Activated CD4-positive, alpha-beta T cell treated with anti-CD3 and anti-CD28 coated beads for 1 hour (primary cell): ENCODE data around the gene CTXN3.

ENCODE experiments used
- DNase-seq: peaks from one replicate; pipeline ENCODE4 v3.0.0-alpha.2; 2020

The CTXN3 gene

GRCh38 chr5:127700237-127700766 lies 51.4 kb downstream of the CTXN3 start:
- no peak for DNase-seq

- DNase-seq = no peak
These were observed 53.6 kb downstream of the CTXN3 start for GRCh38 chr5:127702434-127702833.

DNA sequence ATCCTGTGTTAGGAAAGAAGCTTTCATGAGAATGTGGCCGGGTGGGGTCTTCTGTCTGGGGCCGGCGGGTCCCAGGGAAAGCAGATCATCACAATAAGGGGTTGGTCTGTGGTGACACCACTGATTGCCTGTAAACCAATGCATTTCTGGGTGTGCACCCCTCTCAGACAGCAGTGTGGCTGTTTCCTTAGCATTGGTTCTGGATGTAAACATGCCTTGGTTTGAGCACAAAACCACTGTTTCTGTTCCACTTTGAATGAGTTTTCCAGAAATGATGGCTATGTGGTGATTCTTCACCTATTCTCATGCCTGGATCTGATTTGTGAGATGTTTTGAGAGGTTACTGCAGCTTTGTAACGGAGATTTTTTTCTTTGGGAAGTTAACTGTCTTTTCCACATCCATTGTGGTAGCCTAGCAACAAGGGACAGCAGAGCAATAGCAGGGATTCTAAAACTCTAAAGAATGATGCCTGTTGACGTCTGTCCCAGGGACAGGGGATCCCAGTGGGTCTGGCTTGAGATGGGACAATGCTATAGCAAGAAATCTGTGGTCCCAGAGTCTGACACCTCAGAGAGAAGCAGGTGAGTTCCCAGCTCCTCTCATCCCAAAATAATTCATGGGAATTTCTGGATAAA lies 54.2 kb downstream of the CTXN3 start, which contains the start of gene CCDC192:
Gene CCDC192, plus strand, starts transcription at position 466 of the 636 bp plus-strand sequence. Its CDS starts 55 bp downstream, at position 521.
- no peak for DNase-seq

DNA sequence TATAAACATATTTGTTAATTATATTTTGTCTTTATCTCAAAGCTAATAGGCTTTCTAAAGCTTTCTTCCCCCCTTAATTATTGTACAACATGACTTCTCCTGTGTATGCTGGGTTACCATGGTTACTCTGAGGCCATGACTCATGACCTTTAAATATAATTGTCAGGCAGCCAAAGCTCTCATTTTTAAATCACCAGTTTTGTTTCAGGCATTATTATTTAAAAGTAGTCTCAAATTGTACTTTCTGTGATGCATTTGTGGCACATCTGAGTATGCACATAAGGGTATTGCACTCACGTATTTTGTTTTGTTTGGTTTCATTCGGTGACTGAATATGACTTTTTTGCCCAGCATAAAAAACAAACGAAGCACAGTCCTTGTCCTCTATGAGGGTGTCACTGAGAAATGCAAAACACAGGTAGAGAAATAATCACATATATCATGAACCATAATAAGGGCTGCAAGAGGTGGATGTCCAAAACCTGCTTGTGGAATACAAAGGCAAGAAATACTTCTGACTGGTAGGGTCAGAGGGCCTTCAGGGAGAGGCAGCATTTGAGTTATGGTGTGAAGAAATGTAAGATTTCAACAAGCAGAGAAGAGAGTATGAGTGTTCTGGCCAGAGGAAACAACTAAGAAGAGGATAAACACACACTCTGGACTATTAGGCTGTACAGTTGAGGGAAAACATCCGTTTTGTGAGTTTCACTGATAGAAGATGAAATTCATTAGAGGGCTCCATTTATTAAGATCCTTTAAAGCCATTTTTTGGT lies 56.4 kb downstream of the CTXN3 start:
- DNase-seq = no peak

- no peak for DNase-seq
These were observed 57.8 kb downstream of the CTXN3 start for GRCh38 chr5:127706691-127707090.

DNA sequence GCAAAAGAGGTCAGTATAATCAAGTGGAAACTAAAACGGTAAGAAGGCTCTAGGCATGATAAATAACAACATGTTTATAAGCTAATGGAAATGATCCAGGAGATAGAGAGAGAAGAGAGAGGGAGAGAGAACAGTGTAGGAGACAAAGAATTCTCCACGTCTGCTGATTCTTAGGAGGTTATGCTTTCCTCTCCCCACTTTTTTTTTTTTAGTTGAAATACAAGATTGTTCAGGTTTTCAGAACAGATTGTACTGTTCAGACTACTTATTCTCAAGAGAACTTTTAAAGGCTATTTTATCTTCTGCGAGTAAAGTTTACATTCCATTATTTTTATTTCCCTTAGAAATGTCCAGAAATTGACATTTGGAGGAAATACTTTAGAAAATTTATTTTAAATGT lies 58.3 kb downstream of the CTXN3 start:
- DNase-seq = no peak
